Panc1 (cell line): ENCODE results near the gene PMAIP1. TPM values are rescaled to one million over a fixed set of nuclear protein-coding genes. Genes with fewer than 3 reads are reported as not detected.

Source experiments
- ATAC-seq: fragments of 200-7000 bp; cut with Tn5 transposase; 2 replicates; pipeline ENCODE4 v1.9.1; 2020; ENCODE audit warnings: mild to moderate bottlenecking, moderate library complexity
- BruUV-seq: library from RNA; stranded (reverse); fragments of 400-500 nt; replicated peaks from 2 replicates; lab custom pipeline; 2021; lab: Mats Ljungman, UMichigan
- CTCF ChIA-PET: fragments of 300-600 bp; sonication (Branson Sonifier 250); formaldehyde crosslinking; loops from one replicate; lab custom pipeline; 2022; ENCODE audit warnings: antibody characterized with exemption; lab: Charles Lee
- POLR2A ChIA-PET: fragments of 300-600 bp; sonication (Branson Sonifier 250); formaldehyde crosslinking; loops from one replicate; lab custom pipeline; 2022; ENCODE audit warnings: antibody characterized with exemption; lab: Charles Lee
- DNase-seq: peaks from one replicate; pipeline ENCODE4 v3.0.0-alpha.2; 2010; ENCODE audit warnings: low read depth, low spot score
- H3K27ac ChIP-seq: 2 replicates; pipeline ENCODE4 v1.5.1; 2011; ENCODE audit warnings: mild to moderate bottlenecking, low read length, inconsistent platforms
- H3K27me3 ChIP-seq: fragments of 200-500 bp; sonication (Bioruptor generic); 2 replicates; pipeline ENCODE4 v1.6.0; 2014; ENCODE audit warnings: low read length, inconsistent platforms; ENCODE audit not compliant: control insufficient read depth, insufficient read depth
- H3K36me3 ChIP-seq: fragments of 200-500 bp; sonication (Bioruptor generic); 2 replicates; pipeline ENCODE4 v1.5.1; 2014; ENCODE audit warnings: inconsistent platforms, mild to moderate bottlenecking, low read length, moderate library complexity; ENCODE audit not compliant: control insufficient read depth, insufficient read depth
- H3K4me1 ChIP-seq: 2 replicates; pipeline ENCODE4 v1.5.1; 2011; ENCODE audit warnings: inconsistent platforms, mild to moderate bottlenecking, low read length, moderate library complexity; ENCODE audit not compliant: control insufficient read depth, insufficient read depth
- H3K4me3 ChIP-seq, 2 experiments: 2 replicates each; pipeline ENCODE4 v1.5.1; 2011 to 2012; ENCODE audit warnings: low read depth in 2 of 2, low read length in 2 of 2, mild to moderate bottlenecking in 2 of 2, inconsistent platforms in 1 of 2, moderate library complexity in 1 of 2
- H3K9me3 ChIP-seq: fragments of 200-500 bp; sonication (Bioruptor generic); 2 replicates; pipeline ENCODE4 v1.5.1; 2014; ENCODE audit warnings: low read depth, mild to moderate bottlenecking, inconsistent platforms, low read length, moderate library complexity; ENCODE audit not compliant: control insufficient read depth, insufficient read depth
- CTCF ChIP-seq: fragments of 450-650 bp; IDR thresholded peaks from 2 replicates; pipeline ENCODE4 v1.5.1; 2017; ENCODE audit warnings: mild to moderate bottlenecking
- POLR2AphosphoS5 ChIP-seq: IDR thresholded peaks from 2 replicates; pipeline ENCODE4 v1.6.1; 2012; ENCODE audit warnings: mild to moderate bottlenecking, low read depth, low read length, moderate library complexity
- REST ChIP-seq, 2 experiments: IDR thresholded peaks; 2 replicates each; pipeline ENCODE4 v1.6.1; 2011 to 2012; ENCODE audit warnings: low read depth in 2 of 2, control low read depth in 1 of 2, low read length in 1 of 2, mild to moderate bottlenecking in 1 of 2, moderate library complexity in 1 of 2; ENCODE audit not compliant: insufficient read depth in 1 of 2
- SIN3A ChIP-seq: IDR thresholded peaks from 2 replicates; pipeline ENCODE4 v1.6.1; 2012; ENCODE audit warnings: low read depth, mild to moderate bottlenecking, low read length, moderate library complexity, borderline replicate concordance; ENCODE audit not compliant: insufficient read depth
- TCF7L2 ChIP-seq: IDR thresholded peaks from 2 replicates; pipeline ENCODE4 v1.6.1; 2011; ENCODE audit warnings: mild to moderate bottlenecking, low read depth, low read length, inconsistent platforms
- in situ Hi-C: cut with HindIII; loops from 2 replicates; pipeline ENCODE4 v1.10.0; 2016; ENCODE audit warnings: low sequenced_read_pairs, low pct_unique_long_range_greater_than_20kb
- intact Hi-C: fragments of 100-400 bp; cut with micrococcal nuclease; formaldehyde crosslinking; loops from one replicate; pipeline ENCODE4 v1.10.0; 2022; ENCODE audit not compliant: unreplicated experiment
- total RNA-seq: library from RNA; stranded (reverse); gene quantifications from one replicate; pipeline ENCODE4 v1.2.1, GENCODE V29; 2021; ENCODE audit not compliant: unreplicated experiment

PMAIP1 gene
- total RNA-seq, 1 experiment from 2014 or later = 7.7 TPM

DNA sequence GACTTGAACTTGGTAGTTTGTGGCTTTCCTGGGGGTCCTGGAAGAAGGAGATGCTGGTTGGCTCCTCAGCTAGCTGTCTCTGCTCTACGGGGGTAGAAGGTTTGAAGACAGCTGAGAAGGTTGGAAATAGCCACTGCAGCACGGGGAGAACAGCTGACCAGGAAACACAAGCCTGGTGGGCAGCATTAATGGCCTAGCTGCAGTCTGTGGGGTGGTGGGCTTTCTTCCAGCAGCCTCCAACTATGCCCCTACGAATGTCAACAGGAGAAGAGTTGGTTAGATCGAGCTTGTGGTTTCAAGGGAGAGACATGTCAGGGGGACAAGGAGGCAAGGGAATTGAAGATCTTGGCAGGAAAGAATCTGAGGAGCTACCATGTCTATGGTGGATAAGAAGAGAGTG is 38.9 kb downstream of the PMAIP1 start:
- no peaks in the 10 kb centered on the region for H3K36me3 ChIP-seq
- TF ChIP-seq CTCF (no peak), POLR2AphosphoS5 (no peak), SIN3A (no peak), TCF7L2 (no peak), REST (IDR thresholded peaks at IDR 0.05; ENCODE audit: insufficient read depth in 1 of 2, low read depth in 2 of 2, low read length in 1 of 2) (no peak)
- intact Hi-C loops (no loop called here), in situ Hi-C loops (no loop called here)
- ATAC-seq (no peak), DNase-seq (no peak)
- H3K27me3 ChIP-seq = no peaks in the 10 kb centered on the region
- no peaks in the 10 kb centered on the region for H3K9me3 ChIP-seq
- no TSS peak for BruUV-seq
- no peaks in the 10 kb centered on the region for H3K4me1 ChIP-seq
- no peak overlapping the region for H3K27ac ChIP-seq
- no peak overlapping the region for H3K4me3 ChIP-seq
- CTCF ChIA-PET = no interaction called here
- POLR2A ChIA-PET = no interaction called here

- DNase-seq (no peak), ATAC-seq (no peak)
- H3K27me3 ChIP-seq = no peaks in the 10 kb centered on the region
- H3K4me1 ChIP-seq = no peaks in the 10 kb centered on the region
- no peaks in the 10 kb centered on the region for H3K36me3 ChIP-seq
- intact Hi-C loops = no loop called here
- in situ Hi-C loops = no loop called here
- CTCF ChIA-PET = no interaction called here
- H3K4me3 ChIP-seq = no peak overlapping the region
- POLR2A ChIA-PET = no interaction called here
- no TSS peak for BruUV-seq
- no peaks in the 10 kb centered on the region for H3K9me3 ChIP-seq
- H3K27ac ChIP-seq = no peak overlapping the region
- TF ChIP-seq CTCF (no peak), POLR2AphosphoS5 (no peak), SIN3A (no peak), TCF7L2 (no peak), REST (IDR thresholded peaks at IDR 0.05; ENCODE audit: insufficient read depth in 1 of 2, low read depth in 2 of 2, low read length in 1 of 2) (no peak)
These were observed 39.3 kb downstream of the PMAIP1 start for GRCh38 chr18:59939127-59939526.
